SU-DHL-6 (cell line): ENCODE measurements around the gene TMEM42.

Source experiments
- H2AFZ ChIP-seq: fragments of 200-600 bp; sonication (generic); 2 replicates; pipeline ENCODE4 v1.6.1; 2014; ENCODE audit warnings: low read depth, mild to moderate bottlenecking, moderate library complexity, mixed read lengths, antibody characterized with exemption, low read length; ENCODE audit not compliant: severe bottlenecking
- H3F3A ChIP-seq: fragments of 200-600 bp; shearing (Covaris generic); 2 replicates; pipeline ENCODE4 v1.6.0; 2016; ENCODE audit warnings: antibody characterized with exemption, mild to moderate bottlenecking; ENCODE audit not compliant: insufficient read depth
- H3K27ac ChIP-seq: fragments of 200-600 bp; sonication (generic); 2 replicates; pipeline ENCODE4 v1.5.1; 2016; ENCODE audit warnings: low read depth, mild to moderate bottlenecking, low read length, moderate library complexity, mixed read lengths
- H3K27me3 ChIP-seq: fragments of 200-600 bp; sonication (generic), shearing (Covaris generic); 2 replicates; pipeline ENCODE4 v1.6.0; 2014; ENCODE audit warnings: mild to moderate bottlenecking, low read length
- H3K36me3 ChIP-seq: fragments of 200-600 bp; sonication (generic); 2 replicates; pipeline ENCODE4 v1.6.1; 2014; ENCODE audit warnings: mild to moderate bottlenecking, low read length, mixed read lengths
- H3K4me2 ChIP-seq: fragments of 300-600, 200-600 bp; shearing (Covaris generic), sonication (generic); 2 replicates; pipeline ENCODE4 v1.6.0; 2014; ENCODE audit warnings: low read length, low read depth, mild to moderate bottlenecking; ENCODE audit not compliant: poor library complexity, severe bottlenecking
- H3K4me3 ChIP-seq: fragments of 200-600 bp; sonication (generic); 2 replicates; pipeline ENCODE4 v1.5.1; 2014; ENCODE audit warnings: antibody characterized with exemption, low read length, mild to moderate bottlenecking, mixed read lengths; ENCODE audit not compliant: insufficient read depth, poor library complexity, severe bottlenecking
- H3K79me2 ChIP-seq: fragments of 200-600 bp; sonication (generic); 2 replicates; pipeline ENCODE4 v1.6.1; 2014; ENCODE audit warnings: mild to moderate bottlenecking, low read length, moderate library complexity; ENCODE audit not compliant: insufficient read depth
- H3K9ac ChIP-seq: fragments of 200-600 bp; sonication (generic); 2 replicates; pipeline ENCODE4 v1.7.0; 2014; ENCODE audit warnings: mild to moderate bottlenecking, low read length
- H3K9me2 ChIP-seq: fragments of 200-600 bp; sonication (generic); replicated peaks from 2 replicates; pipeline ENCODE4 v1.6.1; 2014; ENCODE audit warnings: low read length; ENCODE audit not compliant: insufficient read depth
- H3K9me3 ChIP-seq: fragments of 200-600 bp; sonication (generic); 2 replicates; pipeline ENCODE4 v1.6.1; 2014; ENCODE audit warnings: low read length, mixed read lengths; ENCODE audit not compliant: insufficient read depth
- H4K20me1 ChIP-seq: fragments of 200-600 bp; sonication (generic); 2 replicates; pipeline ENCODE4 v1.6.1; 2014; ENCODE audit warnings: low read depth, mild to moderate bottlenecking, antibody characterized with exemption, low read length, moderate library complexity, mixed read lengths
- CTCF ChIP-seq: fragments of 200-600 bp; sonication (generic); IDR thresholded peaks from one replicate; pipeline ENCODE4 v1.5.1; 2017; ENCODE audit warnings: antibody characterized with exemption, mild to moderate bottlenecking, low read length, moderate library complexity; ENCODE audit not compliant: insufficient read depth, poor library complexity, severe bottlenecking
- EZH2phosphoT487 ChIP-seq: fragments of 200-600 bp; sonication (generic), shearing (Covaris generic); conservative IDR thresholded peaks from 2 replicates; pipeline ENCODE4 v1.6.1; 2018; ENCODE audit warnings: mild to moderate bottlenecking, antibody characterized with exemption, low read length, moderate library complexity, mixed read lengths

The TMEM42 gene

DNA sequence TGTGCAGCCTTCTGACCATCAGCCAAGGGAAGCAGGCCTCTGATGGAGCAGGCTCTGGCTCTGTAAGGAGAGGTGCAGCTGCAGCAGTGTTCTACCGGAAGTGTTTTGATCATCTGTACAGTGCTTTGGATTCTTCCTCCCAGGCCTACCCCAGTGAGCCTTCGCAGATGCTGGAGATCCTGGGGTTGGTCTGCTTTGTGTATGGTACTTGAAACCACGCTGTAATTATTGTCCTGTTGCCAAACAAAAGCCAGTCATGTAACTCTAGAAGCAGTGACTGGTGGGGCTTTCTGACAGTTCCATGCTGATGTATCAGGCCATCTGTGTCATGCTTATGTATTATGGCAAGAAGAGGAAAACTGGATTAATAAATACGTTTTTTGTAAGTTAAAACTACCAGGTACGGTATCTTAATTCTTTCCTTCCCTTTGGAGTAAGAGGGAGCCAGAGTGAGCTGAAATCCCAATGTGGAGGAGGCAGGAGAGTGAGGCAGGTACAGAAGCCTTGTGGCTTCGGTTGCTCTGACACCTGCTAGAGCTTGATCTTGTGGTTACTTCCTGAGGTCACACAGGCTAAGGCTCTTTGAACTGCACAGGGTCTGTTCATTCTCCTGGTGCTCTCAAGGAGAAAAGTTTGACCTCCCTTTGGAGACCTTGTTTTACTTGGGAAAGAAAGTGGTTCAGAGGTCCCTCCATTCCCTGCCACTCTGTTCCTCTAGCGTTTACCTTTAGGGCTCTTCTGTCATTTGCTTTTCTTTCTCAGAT is 3.7 kb downstream of the TMEM42 start:
- H3F3A ChIP-seq = no peaks in the 10 kb centered on the region
- H3K36me3 ChIP-seq = no peaks in the 10 kb centered on the region
- H3K4me3 ChIP-seq = no peak overlapping the region
- no peaks in the 10 kb centered on the region for H4K20me1 ChIP-seq
- no peaks in the 10 kb centered on the region for H3K27me3 ChIP-seq
- no peak for TF ChIP-seq CTCF
- TF ChIP-seq EZH2phosphoT487 = no peak
- H2AFZ ChIP-seq = no peak overlapping the region
- H3K9me2 ChIP-seq = no peaks in the 10 kb centered on the region
- H3K9ac ChIP-seq = no peak overlapping the region
- H3K9me3 ChIP-seq = no peaks in the 10 kb centered on the region
- no peaks in the 10 kb centered on the region for H3K79me2 ChIP-seq
- H3K4me2 ChIP-seq = no peak overlapping the region
- H3K27ac ChIP-seq = no peak overlapping the region

- Histone ChIP-seq H3K9me2 (no peaks in the 10 kb centered on the region), H3K27me3 (no peaks in the 10 kb centered on the region), H2AFZ (no peak overlapping the region), H3K27ac (no peak overlapping the region), H3F3A (no peaks in the 10 kb centered on the region), H3K79me2 (no peaks in the 10 kb centered on the region), H3K9me3 (no peaks in the 10 kb centered on the region), H3K9ac (no peak overlapping the region), H3K4me3 (no peak overlapping the region), H4K20me1 (no peaks in the 10 kb centered on the region), H3K4me2 (no peak overlapping the region), H3K36me3 (no peaks in the 10 kb centered on the region)
- no peak for TF ChIP-seq CTCF
- TF ChIP-seq EZH2phosphoT487 = no peak
These were observed 5.9 kb downstream of the TMEM42 start for GRCh38 chr3:44867421-44868111.

DNA sequence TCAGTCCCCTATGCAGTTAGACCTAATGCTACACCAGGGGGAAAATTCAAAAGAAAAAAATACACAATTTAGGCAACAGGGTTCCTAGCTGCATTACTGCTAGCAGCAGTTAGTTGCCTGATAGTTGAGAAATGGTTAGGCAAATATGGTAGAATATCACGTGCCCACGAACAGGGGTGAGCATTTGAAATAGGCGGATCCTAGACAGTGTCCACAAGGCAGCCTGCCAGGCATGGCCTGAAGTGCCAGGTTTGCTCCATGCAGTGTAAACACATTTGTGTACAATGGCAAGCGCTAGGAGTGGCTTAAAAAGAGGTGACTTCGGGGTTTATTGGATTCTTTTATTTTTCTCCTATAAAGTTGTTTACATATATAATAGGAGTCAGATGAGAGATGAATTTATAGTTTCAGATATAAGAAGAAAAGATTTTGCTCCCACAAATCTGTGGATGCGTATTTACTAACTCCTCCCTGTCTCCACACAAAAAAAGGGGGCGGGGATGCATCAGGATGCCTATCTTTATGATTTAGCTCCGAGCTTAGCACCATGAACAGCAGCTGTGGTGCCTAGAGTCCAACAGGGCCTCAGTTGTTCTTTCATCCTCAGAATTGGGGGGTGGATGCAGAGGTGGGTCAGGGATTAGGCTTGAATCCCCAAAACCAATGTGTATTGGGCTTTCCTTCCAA is 8.8 kb downstream of the TMEM42 start:
- no peaks in the 10 kb centered on the region for H3K36me3 ChIP-seq
- no peak overlapping the region for H3K27ac ChIP-seq
- no peaks in the 10 kb centered on the region for H3F3A ChIP-seq
- H3K4me3 ChIP-seq = no peak overlapping the region
- TF ChIP-seq EZH2phosphoT487 (no peak), CTCF (no peak)
- H3K79me2 ChIP-seq = no peaks in the 10 kb centered on the region
- no peak overlapping the region for H3K4me2 ChIP-seq
- H2AFZ ChIP-seq = no peak overlapping the region
- H3K9me2 ChIP-seq = no peaks in the 10 kb centered on the region
- no peak overlapping the region for H3K9ac ChIP-seq
- no peaks in the 10 kb centered on the region for H3K9me3 ChIP-seq
- H3K27me3 ChIP-seq = no peaks in the 10 kb centered on the region
- no peaks in the 10 kb centered on the region for H4K20me1 ChIP-seq
